Activated CD8-positive, alpha-beta memory T cell treated with anti-CD3 and anti-CD28 coated beads, Interleukin-2, amount 50 U/mL, for 24 hours (primary cell): Measurements from ENCODE around the gene SESN3.
"Not testable (repeated sequence)": the region's sequence is repeated elsewhere in the genome, so short reads cannot be mapped to it uniquely, and the experiment has no call there.

Experiments used
- DNase-seq: peaks from one replicate; pipeline ENCODE4 v3.0.0-alpha.2; 2020; ENCODE audit errors: extremely low read depth

Gene SESN3

DNA sequence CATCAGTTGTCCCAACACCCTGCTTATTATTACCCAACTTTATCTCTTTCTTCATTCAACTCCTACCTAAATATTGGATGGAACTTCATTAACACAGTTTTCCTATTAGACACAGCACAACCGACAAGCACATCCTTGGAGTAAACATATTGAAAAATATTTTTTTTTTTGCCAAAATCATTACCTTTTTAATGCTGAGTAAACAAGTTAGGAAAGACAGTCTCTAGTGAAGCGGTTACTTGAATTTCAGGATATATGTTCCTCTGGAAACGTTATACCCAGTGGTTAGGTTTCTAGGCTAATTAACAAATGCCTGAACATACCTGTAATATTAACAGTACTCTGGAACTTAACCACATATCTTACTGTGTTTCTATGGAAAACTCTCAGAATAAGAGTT, 11.4 kb downstream of the SESN3 start:
- no peak for DNase-seq

DNA sequence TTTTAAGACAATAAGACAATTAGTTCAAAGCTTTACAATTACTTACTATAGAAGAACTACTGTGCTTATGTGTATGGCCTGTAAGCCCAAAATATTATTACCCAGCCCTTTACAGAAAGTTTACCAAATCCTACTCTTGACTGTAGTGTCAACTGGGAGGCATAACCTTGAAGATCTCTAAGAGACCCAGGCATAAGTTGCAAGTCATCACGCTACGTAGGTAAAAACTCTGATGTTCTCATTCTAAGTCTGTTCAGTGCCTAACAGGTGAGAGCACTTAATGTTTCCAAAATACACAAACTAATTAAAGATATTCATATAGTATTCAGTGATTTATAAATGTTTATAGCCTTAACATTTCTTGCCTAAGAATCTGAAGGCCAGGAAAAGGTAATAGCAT, 12.9 kb downstream of the SESN3 start:
- DNase-seq: no peak

DNA sequence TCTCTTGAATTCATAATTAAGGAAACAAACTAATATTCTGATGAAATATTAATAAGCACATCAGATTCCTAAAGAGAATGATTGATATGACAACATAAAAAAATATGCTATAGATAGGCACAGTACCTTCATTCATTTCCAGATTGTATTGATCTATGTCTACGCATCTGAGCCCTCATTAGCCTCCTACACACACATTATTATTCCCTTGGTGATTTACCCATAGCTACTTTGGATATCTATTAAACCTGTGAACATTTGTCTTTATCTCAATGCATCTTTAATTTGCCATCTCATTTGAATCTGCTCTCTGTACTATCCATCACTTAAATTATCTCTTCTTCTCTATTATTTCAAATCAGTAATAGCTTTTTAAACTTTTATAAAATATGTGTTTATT, 18.4 kb downstream of the SESN3 start:
- no peak for DNase-seq

DNA sequence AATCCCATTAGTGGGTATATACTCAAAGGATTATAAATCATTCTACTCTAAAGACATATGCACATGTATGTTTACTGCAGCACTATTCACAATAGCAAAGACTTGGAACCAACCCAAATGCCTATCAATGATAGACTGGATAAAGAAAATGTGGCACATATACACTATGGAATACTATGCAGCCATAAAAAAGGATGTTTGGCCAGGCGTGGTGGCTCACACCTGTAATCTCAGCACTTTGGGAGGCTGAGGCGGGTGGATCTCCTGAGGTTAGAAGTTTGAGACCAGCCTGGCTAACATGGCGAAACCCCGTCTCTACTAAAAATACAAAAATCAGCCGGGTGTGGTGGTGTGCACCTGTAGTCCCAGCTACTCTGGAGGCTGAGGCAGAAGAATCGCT, 21.5 kb downstream of the SESN3 start:
- DNase-seq: not testable (repeated sequence)

DNA sequence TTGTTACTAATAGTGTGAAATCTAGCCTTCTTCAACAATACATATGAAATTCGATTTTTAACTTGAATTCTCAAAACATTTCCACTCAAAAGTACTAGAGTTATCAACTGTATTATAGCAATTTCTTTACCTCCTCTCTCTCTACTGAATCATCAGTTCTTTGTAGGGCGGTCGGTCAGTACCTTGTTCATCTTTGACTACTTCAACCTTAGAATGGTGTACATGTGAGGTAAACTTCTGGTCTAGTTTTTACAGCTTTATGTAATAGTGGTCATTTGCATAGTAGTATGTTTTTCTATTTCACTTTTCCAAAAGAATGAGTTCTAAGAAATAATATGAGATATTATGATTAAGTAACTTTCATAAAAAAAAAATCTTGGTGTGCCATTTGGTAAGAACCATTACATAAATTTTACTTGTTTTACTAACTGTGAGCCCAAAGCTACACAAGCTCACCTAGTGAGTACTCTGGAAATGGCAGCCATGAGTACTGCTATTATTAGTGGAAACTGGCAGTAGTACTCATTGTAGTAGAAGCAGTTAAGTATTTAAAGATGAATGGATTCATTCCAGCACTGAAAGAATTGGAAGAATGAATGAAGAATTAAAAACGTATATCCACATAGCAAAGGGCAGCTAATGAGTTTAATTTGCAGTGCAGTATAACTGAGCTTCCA, 30.1 kb downstream of the SESN3 start:
- no peak for DNase-seq

DNA sequence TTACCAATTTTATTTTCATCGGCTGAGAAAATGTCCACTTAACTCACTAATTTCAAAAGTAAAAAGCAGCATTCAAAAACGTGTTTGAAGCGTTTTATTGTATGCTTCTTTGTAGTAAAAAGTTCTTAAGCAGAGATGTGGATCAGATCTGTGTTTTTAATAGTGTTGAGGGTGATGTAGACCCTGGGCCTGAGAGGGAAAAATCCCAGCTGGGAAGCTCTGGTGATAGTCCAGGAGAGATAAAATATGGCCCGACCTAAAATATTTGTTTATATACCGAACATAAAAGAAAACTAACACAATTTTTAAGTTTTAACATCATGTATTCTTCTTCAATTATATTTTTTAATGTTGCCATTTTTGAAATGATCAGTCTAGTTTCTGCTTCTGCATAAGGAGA, 35.2 kb downstream of the SESN3 start:
- DNase-seq: no peak

DNA sequence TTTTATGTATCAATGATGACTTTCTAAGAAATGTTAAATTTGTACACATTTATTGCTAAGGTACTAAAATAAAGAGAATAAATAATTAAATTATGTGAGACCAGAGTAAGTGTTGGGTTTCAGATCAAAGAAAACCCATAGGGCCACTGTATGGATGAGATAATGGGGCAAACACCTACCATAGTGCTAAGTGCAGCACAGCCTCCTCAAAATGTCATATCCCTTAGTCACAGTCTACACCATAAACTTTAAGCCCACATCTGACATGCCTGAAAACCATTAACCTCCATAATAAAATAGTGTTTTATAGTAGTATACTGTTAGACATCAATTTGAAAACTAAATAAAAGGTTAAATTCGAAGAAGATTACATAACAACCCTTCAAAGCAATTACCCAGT, 37.5 kb downstream of the SESN3 start:
- DNase-seq: no peak

DNA sequence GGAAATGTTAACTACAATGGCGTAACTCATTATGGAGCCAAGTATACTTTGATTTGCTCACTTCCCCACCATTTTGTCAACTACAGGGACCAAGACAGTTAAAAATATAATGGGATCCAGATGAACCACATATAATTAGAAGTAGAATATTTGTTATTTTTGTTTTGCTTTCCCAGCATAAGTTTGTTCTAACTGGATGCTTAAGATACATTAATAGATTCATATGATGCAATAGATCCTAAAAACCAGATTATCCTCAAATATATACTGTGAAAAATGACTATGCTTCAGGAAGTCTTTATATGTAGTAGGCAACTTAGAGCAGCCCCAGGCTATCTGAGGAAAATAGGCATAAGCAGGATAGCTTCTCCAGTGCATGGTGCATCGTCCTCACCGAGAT, 38.3 kb downstream of the SESN3 start:
- no peak for DNase-seq

DNA sequence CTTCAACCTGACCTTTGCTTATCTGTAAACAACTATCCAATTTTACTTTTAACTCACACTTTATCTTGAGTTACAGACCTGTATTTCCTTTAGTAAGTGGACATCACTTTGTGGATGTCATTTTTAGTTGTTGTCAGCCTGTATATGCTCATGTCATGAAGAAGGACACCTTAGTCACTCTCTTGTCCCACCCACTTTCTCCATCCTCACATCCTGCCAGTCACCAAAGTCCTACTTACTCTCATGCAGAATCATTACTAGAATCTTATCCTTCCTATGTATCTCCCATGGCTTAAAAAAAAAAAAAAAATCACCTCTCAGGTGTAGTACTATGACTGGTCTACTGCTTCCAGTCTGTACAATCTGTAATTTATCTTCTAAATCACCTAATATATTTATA, 43.3 kb downstream of the SESN3 start:
- no peak for DNase-seq

DNA sequence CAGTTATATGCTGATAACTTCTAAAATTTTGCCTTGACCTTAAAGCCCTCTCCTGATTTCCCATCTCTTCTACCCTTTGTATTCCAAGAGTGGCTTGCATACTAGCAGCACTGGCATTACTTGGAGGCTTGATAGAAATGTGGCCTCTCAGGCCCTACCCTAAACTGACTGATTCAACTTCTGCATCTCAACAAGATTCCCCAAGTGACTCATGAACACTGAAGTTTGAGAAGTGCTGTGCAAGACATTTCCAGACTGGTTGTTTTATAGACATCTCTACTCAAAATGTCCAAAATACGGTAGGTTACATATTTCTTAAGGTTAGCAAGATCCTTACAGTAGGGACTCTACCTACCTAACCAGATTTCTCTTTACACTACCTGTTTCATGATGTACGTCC, 48.6 kb downstream of the SESN3 start:
- no peak for DNase-seq

DNA sequence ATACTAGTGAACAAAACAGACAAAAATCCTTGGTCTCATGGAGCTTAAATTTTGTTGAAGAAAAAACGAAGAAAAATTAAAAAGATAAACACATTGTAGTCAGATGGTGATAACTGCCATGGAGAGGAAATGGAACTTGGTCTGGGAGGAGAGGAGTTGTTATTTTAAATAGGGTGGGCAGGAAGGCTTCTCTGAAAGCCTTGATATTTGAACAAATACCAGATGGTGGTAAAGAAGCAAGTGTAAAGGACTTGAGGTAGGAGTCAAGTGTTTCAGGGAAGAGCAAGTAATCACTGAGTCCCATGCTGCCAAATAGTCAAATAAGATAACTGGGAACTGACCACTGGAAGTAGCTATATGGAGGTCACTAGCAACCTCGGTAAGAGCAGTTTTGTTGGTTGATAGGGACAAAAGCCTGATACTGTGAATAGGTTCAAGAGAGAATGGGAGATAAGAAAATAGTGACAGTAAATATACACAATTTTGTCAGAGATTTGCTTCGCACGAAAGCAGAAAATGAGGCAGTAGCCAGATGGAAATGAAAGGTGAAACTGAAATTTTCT, 55.1 kb downstream of the SESN3 start:
- DNase-seq: no peak

DNA sequence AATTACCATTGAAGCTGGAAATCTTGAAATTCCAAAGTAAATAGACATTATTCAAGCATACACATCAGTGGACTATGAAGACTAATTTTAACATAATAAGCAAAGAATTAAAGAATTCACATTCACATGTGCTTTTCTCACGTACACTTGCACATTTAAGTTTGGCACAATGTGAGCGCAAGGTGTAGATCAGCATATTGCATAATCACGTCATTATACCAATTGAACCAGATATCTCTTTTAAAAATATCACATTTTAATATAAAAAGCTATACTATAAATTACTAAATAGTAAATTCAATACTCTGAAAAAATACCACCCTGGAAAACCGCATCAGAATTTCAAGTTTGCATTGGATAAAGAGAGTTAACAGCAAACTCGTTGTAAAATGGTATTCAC, 60.7 kb downstream of the SESN3 start:
- DNase-seq: no peak

DNA sequence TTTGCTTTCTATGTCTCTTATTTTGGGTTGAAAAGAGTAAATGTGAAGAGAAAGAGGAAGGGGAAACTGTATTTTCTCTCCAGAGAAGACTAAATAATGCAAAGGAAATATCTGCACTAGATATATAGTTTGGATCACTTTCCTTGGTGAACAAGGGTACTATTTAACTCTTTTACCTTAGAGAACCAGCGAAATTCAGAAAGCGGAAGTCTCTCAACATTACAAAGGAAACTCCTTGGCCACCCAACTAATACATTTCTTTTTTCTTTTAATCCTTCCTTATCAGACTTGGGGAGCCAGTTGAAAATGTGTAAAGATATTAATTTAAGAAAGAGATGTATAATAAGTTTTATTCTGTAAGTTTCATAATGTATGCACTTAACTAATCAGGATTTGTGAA, 64.2 kb downstream of the SESN3 start:
- DNase-seq: no peak

DNA sequence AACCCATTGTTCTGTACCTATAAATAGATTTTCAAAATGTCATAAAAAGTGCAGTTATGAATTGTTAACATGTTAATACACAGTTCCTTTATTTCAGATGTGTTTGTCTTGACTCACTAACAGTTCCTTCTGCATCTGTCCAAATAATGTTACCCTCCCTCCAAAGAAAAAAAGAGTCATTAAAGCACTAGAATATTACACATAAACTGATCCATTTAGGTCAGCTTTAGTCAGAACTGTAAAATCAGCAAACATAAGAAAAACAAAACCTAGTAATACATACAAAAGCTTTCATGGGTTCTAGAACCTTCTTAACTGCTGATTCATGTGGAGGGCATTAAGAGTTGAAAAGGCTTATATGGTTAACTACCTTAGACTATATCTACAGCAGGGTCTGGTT, 65.4 kb downstream of the SESN3 start:
- DNase-seq: no peak

DNA sequence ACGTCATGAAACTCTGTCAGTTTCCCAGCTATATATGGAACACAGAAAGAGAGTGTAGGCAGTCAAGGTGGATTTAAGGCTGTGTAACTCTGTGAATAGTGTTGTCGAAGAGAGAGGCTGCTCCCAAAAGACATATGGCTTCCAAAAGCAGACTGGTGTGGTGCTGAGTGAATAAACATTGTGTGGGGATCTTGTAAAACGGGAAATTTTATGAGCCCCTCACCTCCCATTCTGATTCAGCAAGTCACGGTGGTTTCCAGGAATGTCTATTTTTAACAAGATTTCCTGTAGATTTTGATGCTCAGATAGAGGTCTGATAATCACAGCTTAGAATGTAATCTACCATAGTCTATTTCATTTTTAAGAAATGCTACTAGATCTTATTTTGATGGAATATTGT, 67.9 kb downstream of the SESN3 start:
- no peak for DNase-seq

DNA sequence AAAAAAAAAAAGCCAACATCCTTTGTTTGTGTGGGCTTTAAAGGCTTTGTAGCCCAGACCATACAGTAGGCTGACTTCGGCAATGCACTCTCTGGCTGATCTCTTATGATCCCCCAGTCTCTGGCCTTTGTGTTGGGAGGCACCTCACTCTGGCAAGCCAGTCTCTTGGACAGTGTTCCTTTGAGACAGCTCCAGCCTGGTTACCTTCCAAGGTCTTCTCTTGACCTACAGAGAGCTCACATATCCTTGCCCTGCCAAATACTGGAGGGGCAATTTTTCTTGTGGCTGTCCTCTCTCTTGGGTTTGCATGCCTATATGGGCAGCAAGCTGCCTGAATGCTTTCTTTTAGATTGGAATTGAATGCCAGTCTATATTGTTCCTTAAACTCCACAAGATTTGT, 69.8 kb downstream of the SESN3 start:
- no peak for DNase-seq

DNA sequence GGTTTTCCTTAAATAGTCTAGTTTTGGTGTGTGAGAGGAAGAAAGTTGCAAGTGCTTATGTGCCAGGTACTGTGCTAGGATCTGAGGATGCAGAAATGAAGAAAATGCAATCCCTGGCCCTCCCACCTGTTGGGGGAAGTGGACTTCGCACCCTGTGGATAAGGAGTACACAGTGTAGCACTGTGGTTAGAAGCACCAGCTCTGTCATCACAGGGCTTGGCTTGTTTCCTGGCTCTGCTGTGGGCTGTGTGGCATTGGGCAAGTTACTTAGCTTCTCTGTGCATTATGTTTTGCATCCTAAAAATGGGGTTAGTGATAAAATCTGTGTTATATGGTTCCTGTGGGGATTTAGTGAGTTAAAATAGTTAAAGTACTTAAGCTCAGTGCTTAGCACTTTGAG, 73.2 kb downstream of the SESN3 start:
- DNase-seq: no peak

DNA sequence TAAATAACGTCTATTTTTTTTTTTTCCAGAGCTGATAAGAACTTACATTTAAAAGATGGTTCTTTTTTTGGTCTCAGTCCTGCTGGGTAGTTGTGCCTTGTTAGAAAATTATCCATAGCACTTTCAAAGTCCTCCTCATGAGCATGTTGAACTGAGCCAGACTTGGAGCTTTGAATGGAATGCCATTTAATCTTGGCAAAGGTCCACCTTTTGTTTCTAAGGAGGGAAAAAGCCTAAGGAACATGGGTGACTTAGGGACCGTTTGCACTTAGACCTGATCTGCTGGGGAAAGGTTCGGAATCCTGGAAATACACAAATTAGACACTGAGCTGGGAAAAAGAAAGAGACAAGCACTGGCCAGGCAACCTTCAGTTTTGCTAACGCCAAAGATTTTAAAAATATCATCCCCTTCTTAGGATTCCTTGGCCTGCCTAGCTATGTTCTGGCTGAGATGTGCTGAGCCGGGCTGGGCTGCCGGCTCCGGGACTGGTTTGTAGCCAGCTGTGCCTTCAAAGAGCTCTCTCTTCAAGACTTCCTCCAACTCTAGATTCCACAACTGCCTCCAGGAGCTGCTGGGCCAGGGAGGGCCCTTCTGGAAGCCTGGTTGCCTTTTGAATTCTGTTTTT, 74.0 kb downstream of the SESN3 start:
- DNase-seq: no peak

DNA sequence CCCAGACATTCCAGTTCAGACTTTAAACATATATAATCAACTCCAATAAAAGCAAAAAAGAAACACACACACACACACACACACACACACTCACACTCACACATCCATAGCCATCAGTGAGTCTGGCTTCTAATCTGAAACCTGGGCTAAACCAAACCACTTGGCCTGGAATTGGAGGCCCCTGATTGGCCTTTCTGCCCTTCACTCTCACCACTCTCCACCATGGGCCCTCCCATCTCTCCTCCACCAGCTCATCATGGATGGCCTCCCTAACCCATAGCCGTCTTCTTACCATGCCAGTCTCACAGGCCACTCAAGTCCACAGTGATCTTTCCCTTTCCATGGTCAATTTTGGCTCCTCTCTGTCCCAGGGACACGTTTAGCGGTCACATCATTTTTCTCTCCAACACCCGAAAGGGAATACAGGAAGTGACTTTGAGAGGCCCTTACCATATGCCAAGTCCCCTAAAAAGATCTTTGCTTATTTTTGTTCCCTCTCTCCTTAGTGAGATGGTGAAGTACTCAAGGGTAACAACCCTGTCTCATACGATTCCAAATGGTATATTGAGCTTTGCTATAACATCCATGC, 74.8 kb downstream of the SESN3 start:
- no peak for DNase-seq

DNA sequence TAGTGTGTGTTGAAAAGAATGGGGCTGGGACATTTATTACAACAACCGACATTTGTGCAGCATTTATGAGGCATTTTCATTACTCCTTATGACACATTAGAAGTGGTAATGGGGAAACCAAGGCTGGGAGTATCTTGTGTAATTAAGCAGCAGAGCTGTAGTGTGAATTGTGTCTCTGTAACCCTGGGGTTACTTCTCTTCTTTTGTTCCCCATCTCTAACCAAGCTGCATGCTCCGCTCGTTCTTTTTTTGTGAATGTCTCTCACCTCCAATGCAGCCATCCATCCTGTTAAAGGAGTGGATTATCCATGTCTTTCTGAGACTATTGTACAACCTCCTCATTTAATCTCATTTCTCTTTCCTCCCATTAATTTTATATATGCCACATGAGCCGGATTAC, 75.6 kb downstream of the SESN3 start:
- no peak for DNase-seq

DNA sequence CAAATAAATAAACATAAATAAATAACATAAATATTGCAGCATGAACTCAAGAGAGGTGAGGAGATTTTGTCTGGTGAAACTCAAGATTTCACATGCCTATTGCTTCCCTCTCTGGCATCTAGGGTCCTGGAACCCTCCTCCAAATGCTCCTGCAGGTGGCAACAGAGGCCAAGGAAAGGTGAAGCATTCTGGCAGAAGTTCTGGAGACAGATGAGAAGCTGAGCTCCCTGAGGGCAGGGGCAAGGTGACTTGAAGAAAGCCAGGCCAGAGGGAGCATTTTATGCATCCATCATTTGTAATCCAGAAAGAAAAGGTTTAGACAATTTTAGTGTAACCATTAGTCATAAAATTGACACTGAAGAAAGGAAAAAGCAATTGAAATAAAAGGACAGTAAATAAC, 76.5 kb downstream of the SESN3 start:
- DNase-seq: no peak

DNA sequence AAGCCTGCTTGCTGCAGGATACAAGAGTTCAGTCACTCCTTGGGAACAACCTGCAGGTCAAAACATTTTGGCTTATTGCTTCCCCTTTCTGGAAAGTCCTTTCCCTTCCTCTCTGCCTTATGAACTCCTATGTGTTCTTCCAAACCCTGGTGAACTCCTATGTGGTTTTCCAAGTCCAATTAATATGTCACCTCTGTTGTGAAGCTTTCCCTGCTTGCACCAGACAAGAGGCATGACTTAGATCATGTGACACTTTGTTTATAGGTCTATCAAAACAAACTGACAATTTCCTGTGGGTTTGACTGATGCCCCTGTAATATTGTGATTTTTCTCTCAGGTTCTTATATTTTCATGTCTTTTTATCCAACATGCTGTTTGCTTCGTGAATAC, 77.2 kb downstream of the SESN3 start:
- no peak for DNase-seq
